Thyroid gland (tissue), 4 donors: ENCODE results near the gene CFAP157.
"Not testable (repeated sequence)": the region's sequence is repeated elsewhere in the genome, so short reads cannot be mapped to it uniquely, and the experiment has no call there.

ENCODE experiments used
- POLR2A ChIP-seq, 2 donors: fragments of 450-650 bp; IDR thresholded peaks; one replicate each; pipeline ENCODE4 v1.6.1; 2017; ENCODE audit warnings: antibody characterized with exemption in 2 of 2, mild to moderate bottlenecking in 2 of 2, moderate library complexity in 1 of 2
- TF ChIP-seq, protein P1 (sequence below), 6 experiments: fragments of 200-600 bp in 3 of 6; fragments of 450-650 bp in 3 of 6; sonication (generic) in 3 of 6; IDR thresholded peaks; one replicate each; pipeline ENCODE4 v1.5.1; 2016 to 2019; ENCODE audit warnings: antibody characterized with exemption in 6 of 6, mild to moderate bottlenecking in 2 of 6, inconsistent platforms in 1 of 6, moderate library complexity in 1 of 6

GRCh38 chr9:127756776-127757175, 50.0 kb downstream of the CFAP157 start:
- not testable (repeated sequence) for TF ChIP-seq POLR2A (IDR thresholded peaks at IDR 0.05)
- TF ChIP-seq, protein P1, sequence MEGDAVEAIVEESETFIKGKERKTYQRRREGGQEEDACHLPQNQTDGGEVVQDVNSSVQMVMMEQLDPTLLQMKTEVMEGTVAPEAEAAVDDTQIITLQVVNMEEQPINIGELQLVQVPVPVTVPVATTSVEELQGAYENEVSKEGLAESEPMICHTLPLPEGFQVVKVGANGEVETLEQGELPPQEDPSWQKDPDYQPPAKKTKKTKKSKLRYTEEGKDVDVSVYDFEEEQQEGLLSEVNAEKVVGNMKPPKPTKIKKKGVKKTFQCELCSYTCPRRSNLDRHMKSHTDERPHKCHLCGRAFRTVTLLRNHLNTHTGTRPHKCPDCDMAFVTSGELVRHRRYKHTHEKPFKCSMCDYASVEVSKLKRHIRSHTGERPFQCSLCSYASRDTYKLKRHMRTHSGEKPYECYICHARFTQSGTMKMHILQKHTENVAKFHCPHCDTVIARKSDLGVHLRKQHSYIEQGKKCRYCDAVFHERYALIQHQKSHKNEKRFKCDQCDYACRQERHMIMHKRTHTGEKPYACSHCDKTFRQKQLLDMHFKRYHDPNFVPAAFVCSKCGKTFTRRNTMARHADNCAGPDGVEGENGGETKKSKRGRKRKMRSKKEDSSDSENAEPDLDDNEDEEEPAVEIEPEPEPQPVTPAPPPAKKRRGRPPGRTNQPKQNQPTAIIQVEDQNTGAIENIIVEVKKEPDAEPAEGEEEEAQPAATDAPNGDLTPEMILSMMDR (IDR thresholded peaks at IDR 0.05): not testable (repeated sequence)
